GM19463 (cell line): ENCODE data around the gene FGFR4.

ENCODE experiments used
- ATAC-seq: cut with Tn5 transposase; IDR thresholded peaks from one replicate; pipeline ENCODE4 v1.9.1; 2021; ENCODE audit warnings: mild to moderate bottlenecking, moderate library complexity; ENCODE audit not compliant: unreplicated experiment

The FGFR4 gene

GRCh38 chr5:177131019-177131320 is 44.3 kb downstream of the FGFR4 start:
- ATAC-seq: no peak

DNA sequence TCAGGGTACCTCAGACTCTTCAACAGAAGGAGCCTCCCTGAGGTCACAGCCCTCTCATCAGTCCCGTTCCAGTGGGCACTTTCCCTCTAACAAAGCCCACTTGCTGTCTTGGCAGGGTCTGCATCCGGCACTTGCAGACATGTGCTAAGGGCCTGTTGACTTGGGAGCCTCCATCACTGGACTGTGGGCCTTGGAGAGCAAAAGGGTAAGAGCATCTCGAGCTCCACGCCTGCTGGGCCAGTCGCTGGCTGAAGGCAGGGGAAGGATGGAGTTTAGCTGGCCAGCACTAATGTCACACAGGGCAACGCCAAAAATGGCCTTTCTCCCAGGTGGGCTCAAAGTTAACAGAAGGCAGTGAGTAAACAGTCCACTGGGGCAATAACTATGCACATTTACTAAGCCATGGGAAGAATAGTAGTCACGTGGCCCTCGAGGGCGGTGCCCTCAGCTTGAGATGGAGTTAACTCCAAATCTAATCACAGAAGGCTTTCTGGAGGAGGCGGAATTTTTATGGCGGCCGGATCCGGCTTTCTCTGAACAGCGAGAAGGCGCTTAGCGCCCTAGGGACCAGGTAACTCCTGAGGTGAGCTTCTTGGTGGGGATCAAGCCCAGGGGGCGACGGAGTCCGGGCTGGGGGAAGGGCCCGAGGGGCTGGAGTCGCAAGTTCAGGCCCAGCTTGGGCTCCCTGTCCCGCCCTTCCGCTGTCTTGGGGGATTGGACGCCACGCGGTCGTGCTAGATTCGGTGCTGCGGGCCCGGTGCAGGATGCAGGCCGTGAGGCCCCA is 44.8 kb downstream of the FGFR4 start:
- no peak for ATAC-seq

GRCh38 chr5:177132136-177133095 is 45.7 kb downstream of the FGFR4 start:
- no peak for ATAC-seq

DNA sequence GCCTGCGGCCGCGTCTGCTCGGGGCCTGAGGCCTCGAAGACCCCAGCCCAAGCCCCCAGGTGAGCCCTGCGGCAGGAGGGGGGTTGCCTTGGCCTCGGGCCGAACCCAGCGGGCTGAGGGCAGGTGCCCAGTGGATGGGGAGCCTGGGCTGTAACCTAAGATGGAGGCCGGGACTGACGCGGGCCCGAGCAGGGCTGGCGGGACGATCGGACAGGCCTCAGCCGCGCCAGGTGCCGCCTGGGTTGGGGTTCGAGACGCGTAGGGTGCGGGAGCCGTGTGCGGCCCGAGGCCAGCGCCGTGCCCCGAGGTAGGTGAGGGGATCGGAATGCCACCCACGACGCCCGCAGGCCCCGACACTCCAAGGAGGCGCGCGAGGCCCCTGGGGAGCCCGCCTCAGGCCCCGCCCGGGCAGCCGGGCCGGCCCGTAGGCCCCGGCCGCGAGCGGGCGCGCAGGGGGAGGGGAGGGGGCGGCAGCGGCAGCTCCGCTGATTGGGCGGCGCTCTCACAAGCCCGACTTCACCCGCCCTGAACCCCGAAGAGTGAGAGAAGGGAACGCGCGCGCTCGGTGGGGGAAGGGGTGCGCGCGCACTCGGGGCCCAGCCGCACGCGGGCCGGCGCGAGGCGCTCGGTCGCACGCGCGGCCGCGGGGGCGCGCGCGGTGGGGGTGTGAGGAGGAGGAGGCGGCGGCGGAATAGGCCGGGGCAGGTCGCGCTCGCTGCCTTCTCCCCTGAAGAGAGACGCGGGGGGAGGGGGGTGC is 46.6 kb downstream of the FGFR4 start, which contains the start of gene NSD1:
Gene NSD1, plus strand, starts transcription at position 678 of the 757 bp plus-strand sequence. CDS start 1,331 bp downstream, outside the sequence.
- ATAC-seq: peak; percentile 56

DNA sequence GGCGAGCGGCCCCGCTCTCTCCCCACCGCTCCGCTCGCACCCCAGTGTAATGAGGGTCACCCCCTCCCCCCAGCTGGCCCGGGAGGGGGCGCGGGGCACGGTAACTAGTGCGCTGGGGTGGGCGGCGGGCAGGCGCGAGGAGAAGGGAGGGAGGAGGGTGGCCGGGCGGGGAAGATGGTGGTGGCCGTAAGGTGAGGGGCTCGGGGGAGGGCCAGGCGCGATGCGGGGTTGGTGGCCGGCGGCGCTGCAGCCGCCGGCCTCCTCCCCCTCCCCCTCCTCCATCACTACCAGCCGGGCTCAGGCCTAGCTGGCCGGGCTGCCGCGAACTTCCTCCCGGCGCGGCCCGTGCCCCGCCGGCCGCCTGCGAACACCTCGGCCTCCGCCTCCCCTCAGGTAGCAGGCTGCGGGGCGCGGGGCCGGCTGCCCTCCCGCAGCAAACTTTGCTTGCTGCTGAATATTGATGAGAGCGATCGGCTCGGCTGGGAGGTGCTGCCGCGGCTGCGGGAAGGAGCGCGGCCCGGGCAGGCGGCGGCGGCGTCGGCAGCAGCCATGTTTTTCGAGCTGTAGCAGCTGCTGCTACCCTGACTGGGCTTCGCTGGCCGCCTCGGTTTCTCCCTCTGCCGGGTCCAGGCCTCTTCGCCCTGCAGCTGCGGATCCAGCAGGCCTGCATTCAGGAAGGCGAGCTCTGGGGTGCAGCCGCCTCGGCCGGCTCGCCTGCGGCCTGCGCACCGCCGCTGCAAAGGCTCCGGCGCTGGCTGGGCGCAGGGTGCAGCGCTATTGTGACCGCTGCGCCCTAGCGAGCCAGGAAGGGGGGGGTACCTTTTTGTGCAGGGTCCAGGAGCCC is 47.4 kb downstream of the FGFR4 start:
- ATAC-seq: peak; percentile 28

DNA sequence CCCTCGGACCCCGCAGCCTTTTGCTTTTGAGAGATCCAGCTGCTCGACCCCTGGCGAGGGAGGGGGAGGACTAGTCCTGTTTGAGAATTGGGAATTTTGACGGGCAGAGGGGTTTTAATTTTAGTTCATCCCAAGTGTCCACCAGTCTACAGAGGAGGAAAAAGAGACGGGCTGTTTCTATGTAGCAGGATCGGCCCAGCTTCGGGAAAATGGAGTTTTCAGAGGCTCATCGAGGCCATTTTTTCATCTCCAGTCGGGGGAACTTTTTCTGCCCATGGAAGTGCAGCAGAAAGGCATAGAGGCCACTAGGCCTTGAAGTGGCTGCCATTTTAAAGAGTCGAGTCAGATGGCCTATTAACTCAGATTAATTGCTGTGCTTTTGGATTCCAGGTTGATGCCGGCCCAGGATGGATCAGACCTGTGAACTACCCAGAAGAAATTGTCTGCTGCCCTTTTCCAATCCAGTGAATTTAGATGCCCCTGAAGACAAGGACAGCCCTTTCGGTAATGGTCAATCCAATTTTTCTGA is 48.0 kb downstream of the FGFR4 start:
- ATAC-seq: no peak

- ATAC-seq: no peak
These were observed 53.6 kb downstream of the FGFR4 start for GRCh38 chr5:177140312-177140711.

- no peak for ATAC-seq
These were observed 54.8 kb downstream of the FGFR4 start for GRCh38 chr5:177141496-177141895.

DNA sequence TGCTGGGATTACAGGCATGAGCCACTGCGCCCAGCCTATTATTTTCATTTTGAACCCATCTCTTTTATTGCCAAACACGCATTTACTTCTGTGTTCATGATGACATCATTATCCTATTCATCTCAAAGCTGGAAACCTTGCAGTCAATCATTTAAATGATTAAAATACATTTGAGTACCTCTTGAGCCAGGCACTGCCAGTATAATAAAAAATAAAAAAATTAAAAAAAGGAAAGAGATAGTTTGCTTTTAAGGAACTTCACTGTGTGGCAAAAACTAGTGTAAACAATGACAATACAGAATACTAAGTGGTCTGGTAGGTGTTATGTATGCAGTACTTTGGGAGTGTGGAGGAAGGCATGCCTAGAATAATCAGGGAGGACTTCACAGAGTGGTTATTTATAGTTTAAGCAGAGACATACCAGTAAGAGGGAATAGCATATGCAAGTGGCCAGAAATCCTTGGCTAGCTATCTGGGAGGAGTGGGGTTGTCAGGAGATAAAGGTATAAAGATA is 55.4 kb downstream of the FGFR4 start:
- no peak for ATAC-seq

- ATAC-seq: no peak
These were observed 56.1 kb downstream of the FGFR4 start for GRCh38 chr5:177142778-177143177.

DNA sequence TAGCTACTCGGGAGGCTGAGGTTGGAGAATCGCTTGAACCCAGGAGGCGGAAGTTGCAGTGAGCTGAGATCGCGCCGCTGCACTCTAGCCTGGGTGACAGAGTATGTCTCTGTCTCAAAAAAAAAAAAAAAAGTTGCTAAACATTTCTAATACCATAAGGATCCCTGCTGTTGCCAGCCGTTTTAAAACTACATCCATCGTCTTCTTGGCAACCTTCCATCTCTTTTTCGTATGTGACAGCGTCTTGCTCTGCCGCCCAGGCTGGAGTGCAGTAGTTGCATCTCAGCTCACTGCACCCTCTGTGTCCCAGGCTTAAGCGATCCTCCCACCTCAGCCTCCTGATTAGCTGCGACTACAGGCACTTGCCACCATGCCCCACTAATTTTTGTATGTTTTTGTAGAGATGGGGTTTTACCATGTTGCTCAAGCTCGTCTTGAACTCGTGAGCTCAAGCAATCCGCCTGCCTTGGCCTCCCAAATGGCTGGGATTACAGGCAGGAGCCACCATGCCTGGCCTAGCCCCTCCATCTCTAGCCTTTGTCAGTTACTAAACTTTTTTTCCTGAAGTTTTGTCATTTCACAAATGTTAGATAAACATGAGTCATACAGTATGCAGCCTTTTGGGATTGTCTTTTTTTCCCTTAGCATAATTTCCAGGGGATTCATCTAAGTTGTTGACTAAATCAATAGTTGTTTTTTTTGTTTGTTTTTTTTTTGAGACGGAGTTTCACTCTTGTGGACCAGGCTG is 60.4 kb downstream of the FGFR4 start:
- no peak for ATAC-seq
